ENCODE results near the gene PIP5K1B.

GRCh38 chr9:69046723-69047122 lies 341.7 kb downstream of the PIP5K1B start:
- TF ChIP-seq CTCF (IDR thresholded peaks at IDR 0.05; ENCODE audit: low read length) (no peak), EZH2 (IDR thresholded peaks at IDR 0.05; ENCODE audit: borderline replicate concordance, low read length) (no peak)
